Panc1 (cell line): ENCODE results near the gene SMOC2.

Source experiments
- POLR2AphosphoS5 ChIP-seq: IDR thresholded peaks from 2 replicates; pipeline ENCODE4 v1.6.1; 2012; ENCODE audit warnings: mild to moderate bottlenecking, low read depth, low read length, moderate library complexity
- SIN3A ChIP-seq: IDR thresholded peaks from 2 replicates; pipeline ENCODE4 v1.6.1; 2012; ENCODE audit warnings: low read depth, mild to moderate bottlenecking, low read length, moderate library complexity, borderline replicate concordance; ENCODE audit not compliant: insufficient read depth
- TCF7L2 ChIP-seq: IDR thresholded peaks from 2 replicates; pipeline ENCODE4 v1.6.1; 2011; ENCODE audit warnings: mild to moderate bottlenecking, low read depth, low read length, inconsistent platforms
- TF ChIP-seq, protein P1 (sequence below): fragments of 450-650 bp; IDR thresholded peaks from 2 replicates; pipeline ENCODE4 v1.5.1; 2017; ENCODE audit warnings: mild to moderate bottlenecking
- TF ChIP-seq, protein P2 (sequence below), 2 experiments: IDR thresholded peaks; 2 replicates each; pipeline ENCODE4 v1.6.1; 2011 to 2012; ENCODE audit warnings: low read depth in 2 of 2, control low read depth in 1 of 2, low read length in 1 of 2, mild to moderate bottlenecking in 1 of 2, moderate library complexity in 1 of 2; ENCODE audit not compliant: insufficient read depth in 1 of 2

DNA sequence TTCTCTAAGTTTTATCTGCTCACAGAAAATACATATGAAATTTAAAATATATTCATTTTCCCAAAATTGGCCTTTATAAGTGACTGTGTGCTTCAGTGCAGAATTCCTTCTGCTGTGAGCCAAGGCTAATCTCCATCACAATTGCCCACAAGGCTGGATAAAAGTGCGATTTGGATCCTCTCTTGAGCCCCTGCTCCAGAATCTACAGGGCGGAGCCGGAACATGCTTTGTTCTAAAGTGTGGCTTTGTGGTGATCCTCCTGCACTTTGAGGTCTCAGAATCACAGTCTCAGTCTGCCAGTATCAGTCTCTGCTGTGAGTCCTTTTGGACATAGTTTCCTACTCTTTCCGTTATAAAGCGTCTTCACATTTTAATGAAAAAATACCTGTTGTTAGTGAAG lies 28.9 kb downstream of the SMOC2 start:
- TF ChIP-seq, protein P1, sequence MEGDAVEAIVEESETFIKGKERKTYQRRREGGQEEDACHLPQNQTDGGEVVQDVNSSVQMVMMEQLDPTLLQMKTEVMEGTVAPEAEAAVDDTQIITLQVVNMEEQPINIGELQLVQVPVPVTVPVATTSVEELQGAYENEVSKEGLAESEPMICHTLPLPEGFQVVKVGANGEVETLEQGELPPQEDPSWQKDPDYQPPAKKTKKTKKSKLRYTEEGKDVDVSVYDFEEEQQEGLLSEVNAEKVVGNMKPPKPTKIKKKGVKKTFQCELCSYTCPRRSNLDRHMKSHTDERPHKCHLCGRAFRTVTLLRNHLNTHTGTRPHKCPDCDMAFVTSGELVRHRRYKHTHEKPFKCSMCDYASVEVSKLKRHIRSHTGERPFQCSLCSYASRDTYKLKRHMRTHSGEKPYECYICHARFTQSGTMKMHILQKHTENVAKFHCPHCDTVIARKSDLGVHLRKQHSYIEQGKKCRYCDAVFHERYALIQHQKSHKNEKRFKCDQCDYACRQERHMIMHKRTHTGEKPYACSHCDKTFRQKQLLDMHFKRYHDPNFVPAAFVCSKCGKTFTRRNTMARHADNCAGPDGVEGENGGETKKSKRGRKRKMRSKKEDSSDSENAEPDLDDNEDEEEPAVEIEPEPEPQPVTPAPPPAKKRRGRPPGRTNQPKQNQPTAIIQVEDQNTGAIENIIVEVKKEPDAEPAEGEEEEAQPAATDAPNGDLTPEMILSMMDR: no peak
- TF ChIP-seq, protein P2, sequence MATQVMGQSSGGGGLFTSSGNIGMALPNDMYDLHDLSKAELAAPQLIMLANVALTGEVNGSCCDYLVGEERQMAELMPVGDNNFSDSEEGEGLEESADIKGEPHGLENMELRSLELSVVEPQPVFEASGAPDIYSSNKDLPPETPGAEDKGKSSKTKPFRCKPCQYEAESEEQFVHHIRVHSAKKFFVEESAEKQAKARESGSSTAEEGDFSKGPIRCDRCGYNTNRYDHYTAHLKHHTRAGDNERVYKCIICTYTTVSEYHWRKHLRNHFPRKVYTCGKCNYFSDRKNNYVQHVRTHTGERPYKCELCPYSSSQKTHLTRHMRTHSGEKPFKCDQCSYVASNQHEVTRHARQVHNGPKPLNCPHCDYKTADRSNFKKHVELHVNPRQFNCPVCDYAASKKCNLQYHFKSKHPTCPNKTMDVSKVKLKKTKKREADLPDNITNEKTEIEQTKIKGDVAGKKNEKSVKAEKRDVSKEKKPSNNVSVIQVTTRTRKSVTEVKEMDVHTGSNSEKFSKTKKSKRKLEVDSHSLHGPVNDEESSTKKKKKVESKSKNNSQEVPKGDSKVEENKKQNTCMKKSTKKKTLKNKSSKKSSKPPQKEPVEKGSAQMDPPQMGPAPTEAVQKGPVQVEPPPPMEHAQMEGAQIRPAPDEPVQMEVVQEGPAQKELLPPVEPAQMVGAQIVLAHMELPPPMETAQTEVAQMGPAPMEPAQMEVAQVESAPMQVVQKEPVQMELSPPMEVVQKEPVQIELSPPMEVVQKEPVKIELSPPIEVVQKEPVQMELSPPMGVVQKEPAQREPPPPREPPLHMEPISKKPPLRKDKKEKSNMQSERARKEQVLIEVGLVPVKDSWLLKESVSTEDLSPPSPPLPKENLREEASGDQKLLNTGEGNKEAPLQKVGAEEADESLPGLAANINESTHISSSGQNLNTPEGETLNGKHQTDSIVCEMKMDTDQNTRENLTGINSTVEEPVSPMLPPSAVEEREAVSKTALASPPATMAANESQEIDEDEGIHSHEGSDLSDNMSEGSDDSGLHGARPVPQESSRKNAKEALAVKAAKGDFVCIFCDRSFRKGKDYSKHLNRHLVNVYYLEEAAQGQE (IDR thresholded peaks at IDR 0.05; ENCODE audit: insufficient read depth in 1 of 2, low read depth in 2 of 2, low read length in 1 of 2): no peak
- no peak for TF ChIP-seq POLR2AphosphoS5
- TF ChIP-seq TCF7L2: no peak
- no peak for TF ChIP-seq SIN3A
